ENCODE measurements around the gene ACBD7.

ACBD7 gene

DNA sequence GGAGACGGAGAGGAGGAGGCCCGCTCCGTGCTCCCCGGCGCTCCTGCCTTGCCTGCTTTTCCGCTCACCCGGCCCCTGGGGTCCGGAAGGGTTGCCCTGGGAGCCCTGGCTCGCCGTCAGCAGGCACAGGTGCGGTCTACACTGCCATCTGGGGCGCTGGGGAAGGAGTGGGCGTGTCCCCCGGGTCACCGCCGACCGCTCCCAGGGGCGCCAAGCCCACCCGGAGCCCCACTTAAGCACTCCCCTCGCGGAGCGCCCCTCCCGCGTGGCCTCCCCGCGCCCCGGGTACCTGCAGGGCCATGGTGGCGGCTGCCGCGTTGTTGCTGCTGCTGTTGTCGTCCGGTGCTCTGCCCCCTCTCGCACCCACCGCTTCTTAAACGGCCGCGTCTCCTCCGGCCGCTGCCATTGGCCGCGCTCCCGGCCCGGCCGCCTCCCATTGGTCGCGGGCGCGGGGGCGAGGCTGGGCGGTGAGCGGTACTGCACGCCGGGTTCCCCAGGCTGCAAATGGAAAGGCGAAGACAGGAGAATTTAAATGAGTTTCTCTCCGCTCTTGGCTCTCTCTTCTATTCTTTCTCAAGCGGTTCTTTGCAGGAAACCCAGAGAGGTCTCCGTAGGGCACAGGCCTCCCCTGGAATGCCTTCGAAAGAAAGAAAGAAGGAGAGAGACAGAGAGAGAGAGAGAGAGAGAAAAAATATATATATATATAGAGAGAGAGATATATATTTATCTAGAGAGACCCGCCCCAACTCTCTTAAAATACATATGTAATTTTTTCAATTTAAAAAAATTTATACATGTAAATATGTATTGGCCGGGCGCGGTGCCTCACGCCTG is at the start of gene ACBD7:
TSS of gene ACBD7 (minus strand) at position 349 of the 834 bp plus-strand sequence. CDS start at position 301, 48 bp downstream.
- DNase-seq, result peak; percentile 88

GRCh38 chr10:15137636-15138035 is 49.1 kb upstream of the ACBD7 start:
- no peak for DNase-seq

- no peak for DNase-seq
Observed at GRCh38 chr10:15137036-15137359, 48.4 kb upstream of the ACBD7 start.

DNA sequence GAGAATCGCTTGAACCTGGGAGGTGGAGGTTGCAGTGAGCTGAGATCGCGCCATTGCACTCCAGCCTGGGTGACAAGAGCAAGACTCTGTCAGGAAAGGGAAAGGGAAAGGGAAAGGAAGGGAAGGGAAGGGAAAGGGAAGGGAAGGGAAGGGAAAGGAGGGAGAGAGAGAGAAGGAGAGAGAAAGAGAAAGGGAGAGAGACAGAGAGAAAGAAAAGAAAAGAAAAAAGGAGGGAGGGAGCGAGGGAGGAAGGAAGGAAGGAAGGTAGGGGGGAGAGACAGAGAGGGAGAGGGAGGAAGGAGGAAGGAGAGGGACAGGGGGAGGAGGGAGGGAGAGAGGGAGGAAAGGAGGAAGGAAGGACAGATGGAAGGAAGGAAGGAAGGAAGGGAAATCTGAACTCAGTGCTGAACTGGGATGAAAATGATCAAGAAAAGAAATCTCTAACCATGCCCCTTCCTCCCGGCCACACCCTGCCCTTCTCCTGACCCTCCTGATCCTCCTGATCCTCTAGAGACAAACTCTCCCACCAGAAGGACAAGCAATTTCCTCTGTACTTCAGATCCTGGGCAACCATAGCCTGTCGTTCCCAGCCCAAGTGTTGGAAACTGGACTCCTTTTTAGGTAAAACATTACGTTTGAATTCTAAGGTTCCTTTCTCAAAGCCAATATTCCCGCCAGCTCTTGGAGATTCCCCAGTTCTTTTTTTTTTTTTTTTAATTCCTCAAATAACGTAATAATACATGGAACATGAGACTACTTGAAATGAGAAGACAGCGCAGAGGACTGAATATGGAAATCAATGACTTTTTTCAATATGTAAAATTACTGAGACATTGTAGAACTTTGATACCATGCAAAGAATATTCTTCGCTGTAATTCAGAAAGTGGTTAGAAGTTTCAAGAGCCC is 47.8 kb upstream of the ACBD7 start:
- DNase-seq, result no peak

DNA sequence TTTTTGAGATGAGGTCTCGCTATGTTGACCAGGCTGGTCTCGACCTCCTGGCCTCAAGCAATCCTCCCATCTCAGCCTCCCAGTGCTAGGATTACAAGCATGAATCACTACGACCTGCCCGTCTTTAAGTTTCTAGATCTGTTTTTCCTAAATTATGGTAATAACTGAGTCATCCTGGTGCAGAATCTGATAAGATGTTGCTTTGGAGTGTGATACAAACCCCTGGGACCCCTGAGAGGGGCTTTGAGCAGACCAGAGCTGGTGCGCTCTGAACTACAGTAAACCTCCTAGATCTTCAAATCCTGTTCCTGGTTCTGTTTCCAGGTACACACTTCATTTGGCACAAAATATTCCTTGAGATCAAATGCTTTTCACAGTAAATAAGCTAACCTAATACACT is 42.8 kb upstream of the ACBD7 start:
- no peak for DNase-seq

DNA sequence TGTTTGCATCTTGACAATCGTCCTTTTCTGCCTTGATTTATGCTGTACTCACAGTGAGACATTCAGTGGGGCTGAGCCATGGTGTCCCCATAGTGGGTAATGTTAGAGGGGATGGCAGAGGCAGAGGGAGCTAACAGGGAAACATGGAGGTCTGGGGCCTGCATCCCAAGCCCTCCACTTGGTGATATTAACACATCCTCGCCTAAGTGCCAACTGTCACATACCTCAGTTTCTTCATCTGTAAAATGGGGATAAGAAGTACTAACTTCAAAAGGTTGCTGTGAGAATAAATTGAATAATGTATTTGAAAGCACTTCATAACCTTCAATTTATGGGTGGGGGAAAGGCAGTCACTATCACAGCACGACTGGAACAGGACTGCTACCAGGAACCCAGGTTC is 36.3 kb upstream of the ACBD7 start:
- DNase-seq, result no peak

DNA sequence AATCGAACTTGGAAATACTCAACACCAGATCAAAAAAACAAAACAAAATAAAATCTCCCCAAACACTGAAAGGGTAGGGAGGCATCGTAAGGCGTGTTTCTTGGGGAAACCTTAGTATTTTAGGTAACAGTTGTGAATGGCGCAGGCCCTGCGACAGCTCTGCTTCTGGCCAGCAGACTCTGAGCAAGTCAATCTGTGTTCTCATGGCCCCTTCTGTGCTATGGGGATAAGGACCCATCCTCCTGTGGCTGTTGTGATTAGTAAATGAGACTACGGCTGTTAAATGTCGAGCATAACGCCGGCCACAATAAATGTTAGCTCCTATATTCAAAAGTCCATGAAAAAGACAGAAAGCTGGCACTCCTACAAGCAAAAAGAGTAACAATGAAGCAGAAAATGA is 35.6 kb upstream of the ACBD7 start:
- DNase-seq, result no peak

DNA sequence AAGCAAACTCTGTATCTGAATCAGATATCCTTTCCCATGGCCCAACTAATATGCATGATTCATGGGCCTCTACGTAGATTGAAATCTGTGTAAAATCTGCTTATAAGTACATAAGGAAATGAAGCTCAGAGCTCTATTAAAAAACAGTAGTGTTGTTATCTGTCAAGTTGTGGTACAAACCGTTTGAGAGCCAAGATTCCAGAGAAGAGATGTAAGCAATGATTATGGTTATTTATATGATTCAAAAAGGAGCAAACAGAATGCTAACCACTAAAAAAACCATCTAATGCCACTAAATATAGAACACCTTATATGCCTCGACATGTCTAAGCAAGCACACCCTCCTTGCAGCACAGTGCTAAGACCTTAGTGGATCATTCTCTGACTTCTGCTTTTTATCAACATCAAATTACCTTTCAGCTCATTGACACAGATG is 35.2 kb upstream of the ACBD7 start:
- no peak for DNase-seq

GRCh38 chr10:15122477-15123030 is 34.0 kb upstream of the ACBD7 start:
- no peak for DNase-seq

DNA sequence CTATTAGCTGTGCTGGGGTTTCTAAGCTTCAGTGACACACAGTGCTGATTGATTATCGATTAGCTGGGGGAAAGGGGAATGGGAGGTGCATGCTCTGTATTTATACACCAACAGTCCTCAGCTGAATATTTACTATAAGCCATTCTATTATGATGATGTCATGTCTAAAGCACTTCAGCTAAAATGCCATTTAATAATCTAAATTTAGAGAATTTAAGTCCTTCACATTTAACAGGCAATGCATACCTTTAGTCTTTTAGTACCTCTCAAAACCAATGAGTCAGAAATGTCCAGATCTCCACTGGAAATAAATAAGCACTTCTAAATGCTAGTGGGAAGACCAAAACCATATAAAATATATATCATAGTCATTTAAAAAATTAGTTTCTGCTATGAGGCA is 33.1 kb upstream of the ACBD7 start:
- DNase-seq, result no peak

DNA sequence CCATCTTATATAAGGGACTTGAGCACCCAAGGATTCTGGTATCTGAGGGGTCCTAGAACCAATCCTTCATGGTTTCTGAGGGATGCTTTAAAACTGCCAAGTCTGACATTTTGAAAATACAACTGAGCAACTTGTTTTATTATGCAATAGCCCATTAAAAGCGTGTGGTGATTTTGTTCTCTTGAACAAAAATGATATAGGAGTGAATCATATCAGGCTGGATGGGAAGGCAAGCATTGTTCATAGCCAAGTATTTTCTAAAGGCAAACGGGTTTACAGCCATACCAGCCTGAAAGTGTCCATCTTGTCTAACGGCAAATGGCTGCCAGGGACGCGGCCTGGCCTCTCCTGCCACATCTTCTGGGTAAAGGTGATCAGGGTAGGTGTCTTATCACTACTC is 31.9 kb upstream of the ACBD7 start:
- no peak for DNase-seq

GRCh38 chr10:15118615-15119014 is 30.0 kb upstream of the ACBD7 start:
- no peak for DNase-seq

- DNase-seq, result no peak
Observed at GRCh38 chr10:15116225-15116624, 27.6 kb upstream of the ACBD7 start.

- DNase-seq, result no peak
Observed at GRCh38 chr10:15113766-15114165, 25.2 kb upstream of the ACBD7 start.

DNA sequence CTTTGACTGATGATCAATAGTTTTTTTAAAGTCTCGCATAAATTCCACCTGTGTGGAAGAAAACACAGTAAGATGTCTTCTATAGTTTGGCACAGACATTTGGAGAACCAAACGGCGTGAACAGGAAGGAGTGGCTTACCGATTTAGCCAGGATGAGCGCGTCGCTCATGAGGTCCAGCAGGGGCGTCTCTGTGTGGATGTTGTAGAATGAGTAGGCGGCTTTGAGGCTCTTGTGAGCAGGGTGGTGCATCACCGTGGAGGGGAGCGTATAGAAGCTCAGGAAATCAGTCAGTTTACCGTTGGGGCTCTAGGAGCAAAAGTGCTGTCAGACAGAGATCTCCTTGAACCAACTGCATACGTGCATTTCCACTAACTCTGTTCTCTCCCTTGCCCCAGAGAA is 24.1 kb upstream of the ACBD7 start:
- no peak for DNase-seq

GRCh38 chr10:15106352-15107013 is 17.9 kb upstream of the ACBD7 start:
- peak; percentile 63 for DNase-seq

DNA sequence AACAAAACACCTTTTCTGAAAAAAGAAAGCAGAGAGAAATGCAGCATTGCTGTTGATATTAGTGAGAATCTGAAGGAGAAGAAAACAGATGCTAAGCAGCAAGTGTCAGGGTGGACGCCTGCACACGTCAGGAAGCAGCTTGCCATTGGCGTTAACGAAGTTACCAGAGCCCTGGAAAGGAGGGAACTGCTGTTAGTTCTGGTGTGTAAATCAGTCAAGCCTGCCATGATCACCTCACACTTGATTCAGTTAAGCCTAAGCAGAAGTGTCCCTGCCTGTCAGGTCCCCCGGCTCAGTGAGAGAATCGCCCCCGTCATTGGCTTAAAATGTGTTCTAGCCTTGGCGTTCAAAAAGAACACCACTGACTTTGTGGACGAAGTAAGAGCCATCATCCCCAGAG is 14.9 kb upstream of the ACBD7 start:
- DNase-seq, result no peak

GRCh38 chr10:15099886-15100285 is 11.3 kb upstream of the ACBD7 start:
- DNase-seq, result no peak

GRCh38 chr10:15097011-15097812 is 8.6 kb upstream of the ACBD7 start, which contains the start of gene RPP38:
Gene RPP38, plus strand, starts transcription at chr10:15097355. Its CDS starts 5,960 bp downstream, at chr10:15103315.
- peak; percentile 98 for DNase-seq

GRCh38 chr10:15096661-15097010 is 8.1 kb upstream of the ACBD7 start:
- DNase-seq, result no peak

GRCh38 chr10:15092855-15093408 is 4.4 kb upstream of the ACBD7 start:
- no peak for DNase-seq

GRCh38 chr10:15091418-15091817 is 2.8 kb upstream of the ACBD7 start:
- DNase-seq, result no peak
